Fibroblast of pulmonary artery (primary cell): ENCODE data around the gene P2RX7.
A peak's percentile ranks its signal among the peaks of the same experiment; 100 is the strongest.

ENCODE experiments used
- DNase-seq: peaks from one replicate; pipeline ENCODE4 v3.0.0-alpha.2; 2010; ENCODE audit warnings: low read depth
- H3K4me3 ChIP-seq: replicated peaks from 2 replicates; pipeline ENCODE4 v1.5.1; 2011; ENCODE audit warnings: low read depth, mild to moderate bottlenecking, control low read depth, low read length, moderate library complexity
- CTCF ChIP-seq: IDR thresholded peaks from 2 replicates; pipeline ENCODE4 v1.5.1; 2011; ENCODE audit warnings: mild to moderate bottlenecking, control low read depth, low read length, inconsistent platforms; ENCODE audit errors: missing control alignments

P2RX7 gene

GRCh38 chr12:121133838-121134237 is 1.2 kb downstream of the P2RX7 start:
- no peak for TF ChIP-seq CTCF
- no peak for DNase-seq
- H3K4me3 ChIP-seq: no peak overlapping the region

GRCh38 chr12:121135320-121135719 is 2.6 kb downstream of the P2RX7 start:
- no peak for TF ChIP-seq CTCF
- DNase-seq: no peak
- no peak overlapping the region for H3K4me3 ChIP-seq

GRCh38 chr12:121137512-121137911 is 4.8 kb downstream of the P2RX7 start:
- no peak for TF ChIP-seq CTCF
- no peak overlapping the region for H3K4me3 ChIP-seq
- DNase-seq: no peak

GRCh38 chr12:121138284-121138683 is 5.6 kb downstream of the P2RX7 start:
- no peak for TF ChIP-seq CTCF
- H3K4me3 ChIP-seq: no peak overlapping the region
- DNase-seq: no peak

- no peak for TF ChIP-seq CTCF
- no peak overlapping the region for H3K4me3 ChIP-seq
- no peak for DNase-seq
Observed at GRCh38 chr12:121139286-121139685, 6.6 kb downstream of the P2RX7 start.

- TF ChIP-seq CTCF: no peak
- no peak for DNase-seq
Observed at GRCh38 chr12:121142171-121142950, 9.7 kb downstream of the P2RX7 start.

GRCh38 chr12:121144416-121144914 is 11.8 kb downstream of the P2RX7 start:
- DNase-seq: peak; percentile 48
- TF ChIP-seq CTCF: no peak
- H3K4me3 ChIP-seq: no peak overlapping the region

More at GRCh38 chr12:121142171-121142950, 9.7 kb downstream of the P2RX7 start:
- no peak overlapping the region for H3K4me3 ChIP-seq
